Endothelial cell of umbilical vein (primary cell): ENCODE results near the gene NR1D1. TPM values are rescaled to one million over a fixed set of nuclear protein-coding genes. Genes with fewer than 3 reads are reported as not detected.

Source experiments
- BruUV-seq: library from RNA; stranded (reverse); fragments of 400-500 nt; replicated peaks from 2 replicates; lab custom pipeline; 2021; lab: Mats Ljungman, UMichigan
- CTCF ChIA-PET: fragments of 300-600, 350-600 bp; sonication (Branson Sonifier 250); formaldehyde crosslinking; loops from one replicate; lab custom pipeline; 2021; ENCODE audit warnings: antibody characterized with exemption, inconsistent platforms; lab: Charles Lee
- POLR2A ChIA-PET: fragments of 300-600, 350-600 bp; sonication (Branson Sonifier 250); formaldehyde crosslinking; loops from one replicate; lab custom pipeline; 2021; ENCODE audit warnings: antibody characterized with exemption, inconsistent platforms; lab: Charles Lee
- DNase-seq: peaks from one replicate; pipeline ENCODE4 v3.0.0-alpha.2; 2011; ENCODE audit warnings: low read depth, low spot score
- FAIRE-seq: peaks from 2 replicates; lab custom pipeline; 2011; peaks lifted over from hg19 to GRCh38; lab: Jason Lieb, UNC
- H2AFZ ChIP-seq: 2 replicates; pipeline ENCODE4 v1.6.0; 2012; ENCODE audit warnings: low read depth, low read length, control low read depth, inconsistent platforms
- H3K27ac ChIP-seq: 2 replicates; pipeline ENCODE4 v1.5.1; 2011; ENCODE audit warnings: low read depth, mild to moderate bottlenecking, control low read depth, low read length, moderate library complexity; ENCODE audit not compliant: insufficient read depth
- H3K27me3 ChIP-seq, 2 experiments: 2 replicates each; pipeline versions ENCODE4 v1.6.0 to v1.6.1; 2011; ENCODE audit warnings: low read length in 2 of 2, mixed read lengths in 1 of 2; ENCODE audit not compliant: control insufficient read depth in 2 of 2, insufficient read depth in 2 of 2
- H3K36me3 ChIP-seq, 2 experiments: 2 replicates in 1 of 2; 3 replicates in 1 of 2; pipeline ENCODE4 v1.5.1; 2011; ENCODE audit warnings: low read length in 2 of 2, mild to moderate bottlenecking in 1 of 2, moderate library complexity in 1 of 2; ENCODE audit not compliant: control insufficient read depth in 2 of 2, insufficient read depth in 2 of 2; ENCODE audit errors: extremely low read depth in 1 of 2
- H3K4me1 ChIP-seq: 3 replicates; pipeline ENCODE4 v1.5.1; 2011; ENCODE audit warnings: mild to moderate bottlenecking, low read length; ENCODE audit not compliant: control insufficient read depth, insufficient read depth; ENCODE audit errors: extremely low read depth
- H3K4me2 ChIP-seq: 2 replicates; pipeline ENCODE4 v1.6.1; 2011; ENCODE audit warnings: low read length, control low read depth, mixed read lengths; ENCODE audit not compliant: insufficient read depth
- H3K4me3 ChIP-seq, 3 experiments: fragments of 200-600 bp in 1 of 3; sonication (generic), shearing (Covaris generic) in 1 of 3; replicated peaks in 1 of 3; 2 replicates each; pipeline ENCODE4 v1.5.1; 2011 to 2016; ENCODE audit warnings: control low read depth in 3 of 3, low read length in 3 of 3, mild to moderate bottlenecking in 2 of 3, inconsistent platforms in 1 of 3, low read depth in 1 of 3, moderate library complexity in 1 of 3; ENCODE audit not compliant: insufficient read depth in 1 of 3
- H3K79me2 ChIP-seq: 2 replicates; pipeline ENCODE4 v1.6.0; 2012; ENCODE audit warnings: low read length, inconsistent platforms; ENCODE audit not compliant: control insufficient read depth, insufficient read depth
- H3K9ac ChIP-seq: replicated peaks from 2 replicates; pipeline ENCODE3; 2011; ENCODE audit warnings: low read length, control low read depth; ENCODE audit not compliant: insufficient read depth; ENCODE audit errors: extremely low read depth
- H3K9me1 ChIP-seq: replicated peaks from 3 replicates; pipeline ENCODE4 v1.6.0; 2011; ENCODE audit warnings: mild to moderate bottlenecking, low read length; ENCODE audit not compliant: control insufficient read depth, insufficient read depth; ENCODE audit errors: extremely low read depth
- H3K9me3 ChIP-seq: replicated peaks from 2 replicates; pipeline ENCODE4 v1.5.1; 2012; ENCODE audit warnings: low read length, inconsistent platforms; ENCODE audit not compliant: control insufficient read depth, insufficient read depth
- H4K20me1 ChIP-seq: replicated peaks from 2 replicates; pipeline ENCODE3; 2011; ENCODE audit warnings: mild to moderate bottlenecking, low read length; ENCODE audit not compliant: control insufficient read depth, insufficient read depth; ENCODE audit errors: extremely low read depth
- CTCF ChIP-seq, 2 donors: IDR thresholded peaks; 1 replicate in 1 of 2; 2 replicates in 1 of 2; pipeline ENCODE4 v1.5.1; 2011; ENCODE audit warnings: low read length in 2 of 2, mild to moderate bottlenecking in 2 of 2, moderate library complexity in 2 of 2, control low read depth in 1 of 2, inconsistent platforms in 1 of 2, low read depth in 1 of 2; ENCODE audit not compliant: insufficient read depth in 1 of 2; ENCODE audit errors: extremely low read depth in 1 of 2
- EZH2 ChIP-seq: IDR thresholded peaks from 2 replicates; pipeline ENCODE4 v1.6.1; 2012; ENCODE audit warnings: borderline replicate concordance, low read depth, mild to moderate bottlenecking, moderate library complexity, low read length, inconsistent platforms; ENCODE audit not compliant: severe bottlenecking
- FOS ChIP-seq: IDR thresholded peaks from 2 replicates; pipeline ENCODE4 v1.6.1; 2011; ENCODE audit warnings: mild to moderate bottlenecking, low read length, moderate library complexity, borderline replicate concordance; ENCODE audit not compliant: insufficient read depth
- GATA2 ChIP-seq: IDR thresholded peaks from 2 replicates; pipeline ENCODE4 v1.7.0; 2011; ENCODE audit warnings: low read depth, mild to moderate bottlenecking, moderate library complexity, mixed read lengths, low read length; ENCODE audit not compliant: insufficient read length, insufficient read depth
- JUN ChIP-seq: IDR thresholded peaks from 2 replicates; pipeline ENCODE4 v1.6.1; 2011; ENCODE audit warnings: borderline replicate concordance, low read depth; ENCODE audit not compliant: insufficient read length, insufficient read depth
- MAX ChIP-seq: IDR thresholded peaks from 2 replicates; pipeline ENCODE4 v1.6.1; 2011; ENCODE audit not compliant: insufficient read depth, insufficient read length
- MYC ChIP-seq: IDR thresholded peaks from one replicate; pipeline ENCODE4 v1.6.1; 2011; ENCODE audit warnings: mild to moderate bottlenecking, low read depth, low read length
- POLR2A ChIP-seq: IDR thresholded peaks from 2 replicates; pipeline ENCODE4 v1.6.1; 2012; ENCODE audit warnings: low read depth, mild to moderate bottlenecking, control low read depth, low read length
- POLR2AphosphoS5 ChIP-seq: IDR thresholded peaks from 2 replicates; pipeline ENCODE4 v1.6.1; 2012; ENCODE audit warnings: low read depth, mild to moderate bottlenecking, control low read depth, low read length, moderate library complexity; ENCODE audit not compliant: insufficient read depth
- dilution Hi-C: fragments of 300-500 bp; cut with MboI; formaldehyde crosslinking; loops from one replicate; pipeline ENCODE4 v1.15.0; 2019; ENCODE audit warnings: low sequenced_read_pairs; ENCODE audit not compliant: extremely low pct_ligation_motif_present
- intact Hi-C: fragments of 100-400 bp; cut with micrococcal nuclease; formaldehyde crosslinking; loops from one replicate; pipeline ENCODE4 v1.10.0; 2022
- polyA plus RNA-seq, 4 experiments: library from polyadenylated mRNA; depleted of rRNA in 3 of 4; stranded (reverse) in 3 of 4; unstranded in 1 of 4; fragments of >200 nt; gene quantifications; 2 replicates each; pipeline versions ENCODE4 v1.2.1 to v1.2.3, GENCODE V29; 2011 to 2012; ENCODE audit warnings: missing spikeins in 1 of 4
- total RNA-seq: library from RNA; stranded (reverse); gene quantifications from 2 replicates; pipeline ENCODE4 v1.2.3, GENCODE V29; 2021

Gene NR1D1
- total and polyA plus RNA-seq, 2 donors (not counting 3 experiments of a cell fraction or from before 2014, with no cell fraction given), result 2.5 to 5.2 TPM

- TF ChIP-seq CTCF (IDR thresholded peaks at IDR 0.05; ENCODE audit: extremely low read depth in 1 of 2, insufficient read depth in 1 of 2, low read depth in 1 of 2, low read length in 2 of 2) (no peak), FOS (no peak), EZH2 (no peak), GATA2 (no peak), POLR2A (no peak), JUN (no peak), POLR2AphosphoS5 (no peak), MYC (no peak), MAX (no peak)
- peak; percentile 31 for DNase-seq
- Histone ChIP-seq H3K4me2 (peak overlapping the region; percentile 68), H3K79me2 (no peaks in the 10 kb centered on the region), H3K9ac (peak overlapping the region; percentile 75), H2AFZ (peak overlapping the region; percentile 33), H3K36me3 (peaks cover 0 to 17% of the 10 kb centered on the region in 2 experiments), H3K9me1 (no peaks in the 10 kb centered on the region), H3K27me3 (no peaks in the 10 kb centered on the region), H3K4me1 (peaks cover 39% of the 10 kb centered on the region), H3K9me3 (no peaks in the 10 kb centered on the region), H3K4me3 (peak overlapping the region; percentile 26 to 60 (median 48)), H3K27ac (peak overlapping the region; percentile 93), H4K20me1 (no peaks in the 10 kb centered on the region)
- CTCF ChIA-PET, result interaction anchor here (0.9 to 5.0 kb wide), 16 partner anchors 9 to 78 kb away, joined by 3 to 138 read pairs (median 4); partner anchors contain the start of genes MED24 and THRA
- dilution Hi-C loops (no loop called here), intact Hi-C loops (loop anchor here (1.0 kb wide), 1 partner anchor 8 kb away; no protein-coding TSS in a partner anchor)
- no peak for FAIRE-seq
- POLR2A ChIA-PET, result interaction anchor here (1.1 to 3.7 kb wide), 2 partner anchors 13 to 61 kb away, joined by 3 to 56 read pairs; no protein-coding TSS in a partner anchor
- BruUV-seq, result TSS peak; percentile 77
These were observed 570 bp downstream of the NR1D1 start for GRCh38 chr17:40099619-40100418.
